Activated CD4-positive, alpha-beta T cell treated with anti-CD3 and anti-CD28 coated beads for 4 hours (primary cell): ENCODE data around the gene DAND5.
A peak's percentile ranks its signal among the peaks of the same experiment; 100 is the strongest.
"Not testable (repeated sequence)": the region's sequence is repeated elsewhere in the genome, so short reads cannot be mapped to it uniquely, and the experiment has no call there.

Experiments
- DNase-seq, 2 donors: peaks; one replicate each; pipeline ENCODE4 v3.0.0-alpha.2; 2020

The DAND5 gene

GRCh38 chr19:12967907-12968306 is 1.5 kb upstream of the DAND5 start:
- no peak for DNase-seq

GRCh38 chr19:12970070-12970820 is 869 bp downstream of the DAND5 start:
- no peak for DNase-seq

- DNase-seq: no peak
These were observed 3.9 kb downstream of the DAND5 start for GRCh38 chr19:12973236-12973635.

DNA sequence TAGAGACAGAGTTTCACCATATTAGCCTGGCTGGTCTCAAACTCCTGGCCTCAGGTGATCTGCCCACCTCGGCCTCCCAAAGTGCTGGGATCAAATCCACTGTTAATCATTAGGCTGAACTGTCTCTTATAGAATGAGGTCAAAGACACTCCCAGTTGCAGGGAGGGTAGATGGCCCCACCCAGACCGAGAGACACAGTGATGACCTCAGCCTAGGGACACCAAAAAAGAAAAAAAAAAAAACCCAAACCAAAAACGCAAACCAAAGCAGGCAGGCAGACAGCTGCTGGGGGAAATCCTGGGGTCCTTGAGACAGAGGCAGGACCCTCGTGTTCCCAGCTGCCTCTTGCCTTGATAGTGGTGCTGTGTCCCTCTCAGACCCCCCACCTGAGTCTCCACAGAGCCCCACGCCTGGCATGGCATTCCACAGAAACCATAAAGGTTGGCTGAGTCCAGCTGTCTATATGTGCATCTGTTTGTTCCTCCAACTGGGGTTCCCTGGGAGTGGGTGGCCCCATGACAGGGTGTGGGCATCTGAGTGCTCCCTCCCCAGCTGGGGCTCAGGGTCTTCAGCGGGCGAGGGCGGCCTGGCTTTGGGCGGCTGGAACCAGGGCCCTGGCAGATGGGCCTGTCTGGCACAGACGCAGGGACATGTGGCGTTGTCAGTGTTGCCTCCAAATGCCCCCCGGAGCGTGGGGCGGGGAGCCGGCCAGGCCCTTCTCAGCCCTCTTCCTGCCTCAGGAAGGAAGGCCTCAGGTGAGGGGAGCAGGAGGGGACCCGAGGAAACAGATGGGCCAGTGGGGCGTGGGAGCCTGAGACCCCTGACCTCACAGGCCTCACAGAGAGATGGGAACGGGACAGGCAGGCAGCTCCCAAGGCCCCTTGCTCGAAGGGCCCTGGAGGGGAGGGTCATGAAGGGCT is 5.2 kb downstream of the DAND5 start:
- no peak for DNase-seq

GRCh38 chr19:12975221-12975741 is 5.9 kb downstream of the DAND5 start:
- no peak for DNase-seq

GRCh38 chr19:12976109-12976508 is 6.7 kb downstream of the DAND5 start:
- not testable (repeated sequence) for DNase-seq

- DNase-seq: no peak
These were observed 10.6 kb downstream of the DAND5 start for GRCh38 chr19:12979974-12980373.

DNA sequence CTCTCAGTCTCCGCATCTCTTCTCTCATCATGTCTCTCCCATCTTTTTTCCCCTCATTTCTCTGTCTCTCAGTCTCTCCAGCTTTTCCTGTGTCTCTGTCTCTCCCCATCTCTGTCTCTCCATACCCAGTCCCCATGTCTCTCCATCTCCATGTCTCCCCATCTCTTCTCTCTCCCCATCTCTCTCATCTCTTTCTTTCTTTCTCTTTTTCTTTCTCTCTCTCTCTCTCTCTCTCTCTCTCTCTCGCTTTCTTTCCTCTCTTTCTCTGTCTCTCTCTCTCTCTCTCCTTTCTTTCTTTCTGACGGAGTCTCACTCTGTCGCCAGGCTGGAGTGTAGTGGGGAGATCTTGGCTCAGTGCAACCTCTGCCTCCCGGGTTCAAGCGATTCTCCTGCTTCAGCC is 13.3 kb downstream of the DAND5 start:
- no peak for DNase-seq

GRCh38 chr19:12983091-12983490 is 13.7 kb downstream of the DAND5 start:
- no peak for DNase-seq

DNA sequence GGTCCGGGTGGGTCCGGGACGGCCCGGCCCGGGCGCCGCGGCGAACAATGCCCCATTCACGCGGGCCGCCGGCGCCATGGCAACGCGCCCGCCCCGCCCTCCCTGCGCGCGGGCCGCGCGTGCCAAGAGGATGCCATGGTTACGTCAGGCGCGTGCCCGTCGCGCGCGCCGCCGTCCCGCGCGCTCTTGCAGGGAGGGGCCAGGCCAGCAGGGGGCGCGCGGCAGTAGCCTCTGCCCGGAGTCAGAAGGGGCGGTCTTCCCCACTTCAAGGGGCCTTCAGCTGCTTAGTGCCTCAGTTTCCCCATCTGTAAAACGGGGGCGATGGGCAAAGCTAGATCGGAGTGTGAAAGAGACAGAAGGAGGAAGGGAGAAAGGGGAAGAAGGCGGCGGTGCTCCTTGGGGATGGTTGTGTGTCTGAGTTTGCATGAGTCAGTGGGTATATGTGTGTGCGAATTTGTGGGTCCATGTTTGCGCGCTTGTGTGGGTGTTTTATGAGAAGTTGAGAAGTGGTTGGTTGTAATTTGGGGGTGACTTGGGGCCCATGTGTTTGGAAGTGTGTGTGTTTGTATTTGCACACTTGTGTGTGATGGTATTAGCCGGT is 14.3 kb downstream of the DAND5 start:
- peak; percentile 80 for DNase-seq

- no peak for DNase-seq
These were observed 14.8 kb downstream of the DAND5 start for GRCh38 chr19:12984143-12984627.

- no peak for DNase-seq
These were observed 15.3 kb downstream of the DAND5 start for GRCh38 chr19:12984683-12985048.

DNA sequence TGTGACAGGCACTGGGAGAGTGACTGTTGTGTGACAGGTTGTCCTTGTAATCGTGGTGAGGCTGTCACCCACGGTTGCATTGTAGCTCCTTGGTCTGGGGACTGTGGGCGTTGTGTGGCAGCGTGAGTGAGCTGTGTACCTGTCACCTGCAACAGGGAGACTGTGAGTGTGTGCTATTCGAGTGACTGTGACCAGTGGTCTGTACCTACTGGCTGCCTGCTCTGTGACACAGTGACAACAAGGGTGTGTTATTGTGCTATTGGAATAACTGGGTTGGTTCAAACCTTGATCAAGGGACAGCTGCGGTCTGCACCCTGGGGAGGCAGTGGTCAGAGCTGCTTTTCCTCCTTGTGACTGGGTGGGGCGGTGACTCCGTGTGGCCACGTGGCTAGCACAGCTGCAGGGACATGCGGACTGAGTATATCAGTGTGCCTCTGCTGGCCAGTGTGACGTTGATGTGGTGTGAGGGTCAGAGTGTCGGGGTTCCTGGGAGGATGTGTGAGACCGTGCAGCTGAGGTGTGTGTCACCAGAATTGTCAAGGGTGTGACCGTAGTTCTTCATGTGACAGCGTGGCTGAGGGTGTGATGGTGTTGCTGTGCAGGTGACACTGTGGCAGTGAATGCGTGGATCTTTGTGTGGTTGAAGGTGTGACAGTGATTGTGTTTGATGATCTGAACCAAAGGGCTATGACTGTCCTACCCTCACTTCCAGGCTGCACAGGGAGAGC is 15.8 kb downstream of the DAND5 start:
- no peak for DNase-seq

- no peak for DNase-seq
These were observed 17.4 kb downstream of the DAND5 start for GRCh38 chr19:12986726-12987125.

DNA sequence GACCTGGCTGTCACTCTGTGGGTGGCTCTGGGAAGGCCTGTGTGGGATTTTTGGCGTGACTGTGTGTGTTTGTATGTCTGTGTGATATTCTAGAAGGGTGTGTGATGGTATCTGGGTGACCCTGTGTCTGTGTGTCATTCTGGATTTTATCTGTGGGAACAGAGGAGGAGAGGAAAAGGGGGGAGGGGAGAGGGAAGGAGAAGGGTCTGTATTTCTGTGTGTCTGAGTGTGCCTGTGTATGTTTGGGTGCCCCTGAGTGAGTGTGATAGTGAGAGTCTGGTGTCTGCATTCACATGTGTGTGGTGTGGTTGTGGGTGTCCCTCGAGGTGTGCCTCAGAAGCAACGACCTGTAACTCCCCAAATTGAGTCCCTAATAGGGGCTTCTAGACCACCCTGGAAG is 17.8 kb downstream of the DAND5 start:
- DNase-seq: no peak

DNA sequence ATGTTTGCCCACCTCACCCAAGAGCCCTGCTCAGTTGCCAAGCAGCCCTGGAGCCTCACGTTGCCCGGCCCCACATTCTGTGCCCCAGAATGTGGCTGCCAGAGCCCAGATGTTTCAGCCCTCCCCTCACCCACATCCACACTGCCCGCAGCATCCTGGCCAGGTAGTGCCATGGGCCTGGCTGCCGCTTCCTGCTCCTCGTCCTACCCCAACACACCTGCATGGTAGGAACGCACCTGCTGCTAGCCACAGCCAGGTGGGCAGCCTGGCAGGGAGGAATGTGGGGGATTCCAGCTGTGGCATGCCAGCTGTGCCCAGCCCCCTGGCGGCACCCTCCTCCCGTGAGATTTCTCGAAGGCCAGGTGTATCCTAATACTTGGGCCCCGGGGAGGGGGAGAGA is 18.4 kb downstream of the DAND5 start:
- no peak for DNase-seq

GRCh38 chr19:12990431-12990830 is 21.1 kb downstream of the DAND5 start:
- DNase-seq: no peak

DNA sequence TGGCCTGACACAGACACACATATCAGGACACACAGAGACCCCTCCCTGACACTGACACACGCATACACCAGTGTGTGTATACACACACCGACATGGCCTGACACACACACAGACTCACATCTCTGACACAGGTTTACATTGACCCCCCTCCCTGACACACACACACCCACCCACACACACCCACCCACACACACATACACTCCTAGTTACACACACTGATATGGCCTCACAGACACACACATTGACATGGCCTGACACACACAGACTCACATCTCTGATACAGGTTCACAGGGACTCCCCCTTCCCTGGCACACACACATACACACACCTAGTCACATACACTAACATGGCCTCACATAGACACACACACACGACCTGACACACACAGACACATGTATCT is 21.5 kb downstream of the DAND5 start:
- DNase-seq: no peak

DNA sequence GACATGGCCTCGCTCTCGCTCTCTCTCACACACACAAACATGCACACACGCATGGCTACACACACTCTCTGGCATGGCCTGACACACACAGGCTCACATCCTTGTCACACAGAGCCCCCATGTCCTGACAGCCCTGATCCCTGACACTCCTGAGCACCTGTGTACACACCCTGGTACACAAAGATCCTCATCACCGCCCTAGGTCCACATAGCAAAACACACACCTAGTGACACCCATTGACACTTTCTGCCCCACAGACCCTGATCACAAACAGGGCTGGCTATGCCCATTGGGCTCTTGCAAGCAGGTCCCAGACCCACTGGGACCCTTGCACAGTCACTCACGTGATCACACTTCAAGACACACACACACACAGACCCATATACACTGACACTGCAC is 21.9 kb downstream of the DAND5 start:
- DNase-seq: no peak

GRCh38 chr19:12992729-12993128 is 23.4 kb downstream of the DAND5 start:
- DNase-seq: no peak

DNA sequence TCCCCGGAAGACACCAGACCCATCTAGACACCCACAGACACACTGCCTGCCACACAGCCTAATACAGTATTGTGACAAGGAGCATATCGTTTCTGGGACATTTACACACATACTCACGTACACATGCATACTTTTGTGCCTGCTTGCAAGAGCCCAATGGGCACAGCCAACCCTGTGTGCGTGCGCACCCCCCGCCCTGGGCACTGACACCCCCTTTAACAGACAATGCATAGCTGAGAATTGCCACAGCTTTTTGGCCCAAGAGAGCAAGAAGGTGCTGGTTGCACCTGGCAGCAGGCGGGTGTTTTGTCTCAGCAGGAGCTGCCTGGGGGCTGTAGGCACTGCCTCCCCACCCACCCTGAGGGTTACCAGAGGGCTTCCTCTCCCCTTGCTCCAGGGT is 24.2 kb downstream of the DAND5 start:
- no peak for DNase-seq

GRCh38 chr19:12994701-12995595 is 25.6 kb downstream of the DAND5 start, which contains the start of gene NFIX:
Gene NFIX (plus strand): TSS chr19:12995475. CDS start chr19:12995838, 363 bp downstream.
- peak; percentile 69 to 71 for DNase-seq
